KMS-11 (cell line): ENCODE results near the gene ARF5.

Experiments used
- H2AFZ ChIP-seq: fragments of 200-600 bp; sonication (generic); 2 replicates; pipeline ENCODE4 v1.6.1; 2016; ENCODE audit warnings: antibody characterized with exemption, mixed run types, low read depth
- H3K27ac ChIP-seq: fragments of 200-600 bp; sonication (generic); 2 replicates; pipeline ENCODE4 v1.6.1; 2016; ENCODE audit warnings: mild to moderate bottlenecking, mixed run types
- H3K27me3 ChIP-seq: fragments of 200-600 bp; sonication (generic); 2 replicates; pipeline ENCODE4 v1.6.1; 2017; ENCODE audit warnings: mild to moderate bottlenecking, low read depth, mixed run types, moderate library complexity; ENCODE audit not compliant: insufficient read depth
- H3K36me3 ChIP-seq: fragments of 200-600 bp; sonication (generic); 2 replicates; pipeline ENCODE4 v1.6.1; 2017; ENCODE audit warnings: mild to moderate bottlenecking, mixed run types; ENCODE audit not compliant: insufficient read depth
- H3K4me1 ChIP-seq: fragments of 200-600 bp; sonication (generic); 2 replicates; pipeline ENCODE4 v1.6.1; 2016; ENCODE audit warnings: mild to moderate bottlenecking, low read depth, mixed run types; ENCODE audit not compliant: poor library complexity, severe bottlenecking
- H3K4me2 ChIP-seq: fragments of 200-600 bp; sonication (generic); 2 replicates; pipeline ENCODE4 v1.7.0; 2016; ENCODE audit warnings: mild to moderate bottlenecking, mixed run types
- H3K4me3 ChIP-seq: fragments of 200-600 bp; sonication (generic); IDR thresholded peaks from 2 replicates; pipeline ENCODE4 v1.6.1; 2017; ENCODE audit warnings: low read depth, low read length, mixed read lengths; ENCODE audit not compliant: insufficient read depth
- H3K79me2 ChIP-seq: fragments of 200-600 bp; sonication (generic); 2 replicates; pipeline ENCODE4 v1.6.1; 2016; ENCODE audit warnings: low read depth, mixed run types; ENCODE audit not compliant: insufficient read depth
- H3K9ac ChIP-seq: fragments of 200-600 bp; sonication (generic); 2 replicates; pipeline ENCODE4 v1.6.1; 2016; ENCODE audit warnings: mild to moderate bottlenecking, mixed run types
- H4K20me1 ChIP-seq: fragments of 200-600 bp; sonication (generic); 2 replicates; pipeline ENCODE4 v1.6.1; 2016; ENCODE audit warnings: mild to moderate bottlenecking, mixed run types; ENCODE audit not compliant: insufficient read depth
- TF ChIP-seq, protein P1 (sequence below): fragments of 200-600 bp; sonication (generic); conservative IDR thresholded peaks from 2 replicates; pipeline ENCODE4 v1.6.1; 2017; ENCODE audit warnings: low read depth, mild to moderate bottlenecking, antibody characterized with exemption, low read length, moderate library complexity, mixed read lengths

ARF5 gene

DNA sequence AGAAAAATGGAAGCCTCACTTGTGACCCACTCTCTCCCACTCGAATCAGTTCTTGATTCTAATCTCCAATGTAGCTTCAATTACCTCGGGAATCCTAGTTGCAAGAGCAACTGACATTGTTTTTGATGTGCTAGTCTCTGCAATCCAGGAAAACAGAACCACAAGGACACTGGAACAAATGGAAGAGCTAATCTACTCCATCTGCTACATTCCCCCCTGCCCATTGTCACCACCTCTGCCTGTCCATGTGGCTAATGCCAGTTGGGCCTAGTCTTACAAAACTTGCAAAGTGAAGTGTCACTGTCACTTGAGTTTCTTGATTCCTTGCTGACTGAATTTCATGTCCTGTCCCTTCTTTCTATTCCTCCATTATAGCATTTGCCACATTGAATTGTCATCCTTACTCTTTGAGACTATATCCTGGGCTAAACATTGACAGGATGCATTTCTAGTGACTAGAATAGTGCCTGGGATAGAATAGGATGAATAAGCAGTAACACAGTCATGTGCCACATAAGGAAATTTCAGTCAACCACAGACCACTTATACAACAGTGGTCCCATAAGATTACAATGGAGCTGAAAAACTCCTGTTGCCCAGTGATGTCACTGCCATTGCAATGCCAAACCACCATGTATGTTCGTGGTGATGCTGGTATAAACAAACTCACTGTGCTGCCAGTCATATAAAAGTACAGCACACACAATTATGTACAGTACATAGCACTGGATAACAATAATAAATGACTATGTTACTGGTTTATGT, 16.3 kb upstream of the ARF5 start:
- Histone ChIP-seq H3K79me2 (no peaks in the 10 kb centered on the region), H3K4me1 (no peaks in the 10 kb centered on the region), H3K4me3 (no peak overlapping the region), H4K20me1 (no peaks in the 10 kb centered on the region), H3K27me3 (no peaks in the 10 kb centered on the region), H3K36me3 (no peaks in the 10 kb centered on the region), H3K4me2 (no peak overlapping the region), H3K27ac (no peak overlapping the region), H3K9ac (no peak overlapping the region), H2AFZ (no peak overlapping the region)
- TF ChIP-seq, protein P1, sequence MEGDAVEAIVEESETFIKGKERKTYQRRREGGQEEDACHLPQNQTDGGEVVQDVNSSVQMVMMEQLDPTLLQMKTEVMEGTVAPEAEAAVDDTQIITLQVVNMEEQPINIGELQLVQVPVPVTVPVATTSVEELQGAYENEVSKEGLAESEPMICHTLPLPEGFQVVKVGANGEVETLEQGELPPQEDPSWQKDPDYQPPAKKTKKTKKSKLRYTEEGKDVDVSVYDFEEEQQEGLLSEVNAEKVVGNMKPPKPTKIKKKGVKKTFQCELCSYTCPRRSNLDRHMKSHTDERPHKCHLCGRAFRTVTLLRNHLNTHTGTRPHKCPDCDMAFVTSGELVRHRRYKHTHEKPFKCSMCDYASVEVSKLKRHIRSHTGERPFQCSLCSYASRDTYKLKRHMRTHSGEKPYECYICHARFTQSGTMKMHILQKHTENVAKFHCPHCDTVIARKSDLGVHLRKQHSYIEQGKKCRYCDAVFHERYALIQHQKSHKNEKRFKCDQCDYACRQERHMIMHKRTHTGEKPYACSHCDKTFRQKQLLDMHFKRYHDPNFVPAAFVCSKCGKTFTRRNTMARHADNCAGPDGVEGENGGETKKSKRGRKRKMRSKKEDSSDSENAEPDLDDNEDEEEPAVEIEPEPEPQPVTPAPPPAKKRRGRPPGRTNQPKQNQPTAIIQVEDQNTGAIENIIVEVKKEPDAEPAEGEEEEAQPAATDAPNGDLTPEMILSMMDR: no peak

DNA sequence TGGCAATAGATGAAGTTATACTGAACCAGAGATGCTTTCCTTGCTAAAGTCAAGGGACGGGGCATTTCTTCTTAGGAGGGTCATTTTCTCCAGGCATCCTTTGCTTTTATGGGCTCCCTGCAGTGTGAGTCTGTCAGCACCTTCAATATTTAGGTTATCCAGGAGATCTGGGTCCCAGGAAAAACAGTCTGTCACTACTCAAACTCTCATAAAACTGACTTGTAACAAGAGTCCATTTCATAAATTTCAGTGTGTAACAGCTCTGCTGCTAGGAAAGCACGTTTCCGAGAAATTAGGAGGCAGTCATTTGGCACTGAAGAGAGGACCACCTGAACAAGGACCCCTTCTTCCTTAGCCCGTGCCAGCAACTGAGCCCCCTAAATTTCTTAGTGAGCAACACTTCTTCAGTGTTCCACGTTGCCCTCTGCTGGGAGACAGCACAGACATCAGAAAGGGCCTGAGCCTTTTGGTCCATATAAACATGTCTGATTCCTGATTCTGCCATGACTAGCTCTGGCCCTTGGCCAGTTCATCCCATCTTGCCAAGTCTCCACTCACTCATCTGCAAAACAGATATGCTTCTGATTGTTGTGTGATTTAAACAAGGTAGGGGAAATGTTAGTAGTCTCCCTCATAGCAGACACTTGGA, 10.1 kb upstream of the ARF5 start:
- TF ChIP-seq, protein P1: peak; percentile 61
- H3K27me3 ChIP-seq: no peaks in the 10 kb centered on the region
- no peak overlapping the region for H3K27ac ChIP-seq
- H3K36me3 ChIP-seq: no peaks in the 10 kb centered on the region; the same call in 1 of the 2 replicates
- no peak overlapping the region for H3K9ac ChIP-seq
- H3K4me1 ChIP-seq: no peaks in the 10 kb centered on the region
- H3K4me3 ChIP-seq: no peak overlapping the region
- H3K4me2 ChIP-seq: no peak overlapping the region
- H2AFZ ChIP-seq: no peak overlapping the region
- H3K79me2 ChIP-seq: peaks cover 16% of the 10 kb centered on the region; the same call in 1 of the 2 replicates
- H4K20me1 ChIP-seq: no peaks in the 10 kb centered on the region

- Histone ChIP-seq H3K27ac (no peak overlapping the region), H4K20me1 (0 out of 2 replicates have a peak, but pooled peaks cover 3% of the 10 kb centered on the region)
Observed at GRCh38 chr7:127578711-127579275, 9.4 kb upstream of the ARF5 start.

GRCh38 chr7:127580612-127581011, 7.6 kb upstream of the ARF5 start:
- no peaks in the 10 kb centered on the region for H3K27me3 ChIP-seq
- no peak overlapping the region for H3K27ac ChIP-seq
- no peaks in the 10 kb centered on the region; the same call in 1 of the 2 replicates for H3K36me3 ChIP-seq
- H3K4me3 ChIP-seq: no peak overlapping the region
- TF ChIP-seq, protein P1: no peak
- no peak overlapping the region for H3K4me2 ChIP-seq
- H3K79me2 ChIP-seq: peaks cover 36% of the 10 kb centered on the region
- 0 out of 2 replicates have a peak, but pooled peaks cover 5% of the 10 kb centered on the region for H4K20me1 ChIP-seq
- H2AFZ ChIP-seq: no peak overlapping the region
- H3K4me1 ChIP-seq: peaks cover 14% of the 10 kb centered on the region
- no peak overlapping the region for H3K9ac ChIP-seq

More at GRCh38 chr7:127578711-127579275, 9.4 kb upstream of the ARF5 start:
- Histone ChIP-seq H2AFZ (no peak overlapping the region), H3K27me3 (no peaks in the 10 kb centered on the region), H3K9ac (no peak overlapping the region), H3K4me3 (no peak overlapping the region), H3K4me1 (peaks cover 5% of the 10 kb centered on the region), H3K4me2 (no peak overlapping the region), H3K79me2 (peaks cover 22% of the 10 kb centered on the region; the same call in 1 of the 2 replicates), H3K36me3 (no peaks in the 10 kb centered on the region; the same call in 1 of the 2 replicates)
- TF ChIP-seq, protein P1: no peak
